SK-N-SH treated with all-trans-retinoic acid at 6 μM for 48 hours (cell line): ENCODE data around the gene NUMBL.

Experiments used
- OSR1 ChIP-seq: fragments of 250-450 bp; sonication (Bioruptor Pico); IDR thresholded peaks from 2 replicates; pipeline ENCODE4 v1.8.0; 2022; ENCODE audit warnings: moderate library complexity, mild to moderate bottlenecking, inconsistent platforms
- RARB ChIP-seq: fragments of 250-450 bp; sonication (Bioruptor Pico); IDR thresholded peaks from 2 replicates; pipeline ENCODE4 v1.8.0; 2021; ENCODE audit warnings: mild to moderate bottlenecking, moderate library complexity

- TF ChIP-seq RARB (no peak), OSR1 (no peak)
Observed at GRCh38 chr19:40681039-40681438, 9.4 kb downstream of the NUMBL start.
